ENCODE measurements around the gene SLC46A2. TPM values are rescaled to one million over a fixed set of nuclear protein-coding genes. Genes with fewer than 3 reads are reported as not detected.

Gene SLC46A2
- total and polyA plus RNA-seq, 8 donors, result 0.26 to 13.0 (median 1.1) TPM

DNA sequence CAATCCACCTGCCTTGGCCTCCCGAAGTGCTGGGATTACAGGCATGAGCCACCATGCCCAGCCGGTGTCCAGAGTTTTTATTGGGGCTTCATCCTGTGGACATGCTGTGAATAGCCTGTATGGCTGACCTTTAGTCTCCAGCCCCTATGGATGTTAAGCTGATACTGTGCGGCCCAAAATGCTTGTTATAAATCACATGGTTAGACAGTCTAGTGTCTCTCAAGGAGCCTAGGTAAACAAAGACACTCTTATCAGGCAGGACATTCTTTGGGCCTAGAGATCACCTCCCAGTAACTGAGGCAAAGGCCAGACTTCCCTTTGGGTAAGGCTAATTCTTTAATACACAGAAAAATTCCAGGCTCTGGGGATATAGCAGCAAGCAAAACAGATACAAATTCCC is 22.0 kb upstream of the SLC46A2 start:
- no peaks in the 10 kb centered on the region for H3K9me3 ChIP-seq
- no peaks in the 10 kb centered on the region for H3K4me1 ChIP-seq
- no peaks in the 10 kb centered on the region for H3K36me3 ChIP-seq
- intact Hi-C loops (cut with DNase I), result no loop called here
- ATAC-seq, result peak; percentile 54
- no peak overlapping the region for H3K27ac ChIP-seq
- H3K27me3 ChIP-seq, result no peaks in the 10 kb centered on the region
- no peak for TF ChIP-seq CTCF (IDR thresholded peaks at IDR 0.05)
- DNase-seq, result no peak
- no peak overlapping the region for H3K4me3 ChIP-seq

DNA sequence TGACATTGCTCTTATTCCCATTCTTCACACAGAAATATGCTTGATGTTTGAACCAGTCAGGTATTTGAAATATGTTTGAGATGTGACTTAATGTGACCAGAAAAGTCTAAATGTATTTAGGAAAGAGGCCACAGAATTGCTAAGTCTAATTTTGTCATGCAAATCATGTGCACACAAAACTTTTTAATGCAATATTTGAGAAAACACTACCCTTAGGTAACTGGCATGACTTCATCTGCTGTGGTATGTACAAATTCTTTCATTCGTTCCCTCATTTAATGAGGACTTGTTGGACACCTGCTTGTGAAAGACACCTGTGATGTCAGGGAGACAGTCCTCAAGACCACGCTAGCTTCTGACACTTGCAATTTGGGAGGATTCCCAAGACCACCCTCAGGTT is 21.1 kb upstream of the SLC46A2 start:
- Histone ChIP-seq H3K27me3 (no peaks in the 10 kb centered on the region), H3K36me3 (no peaks in the 10 kb centered on the region), H3K9me3 (no peaks in the 10 kb centered on the region), H3K4me3 (no peak overlapping the region), H3K4me1 (no peaks in the 10 kb centered on the region), H3K27ac (no peak overlapping the region)
- no peak for DNase-seq
- no peak for TF ChIP-seq CTCF (IDR thresholded peaks at IDR 0.05)
- intact Hi-C loops (cut with DNase I), result no loop called here
- ATAC-seq, result no peak

DNA sequence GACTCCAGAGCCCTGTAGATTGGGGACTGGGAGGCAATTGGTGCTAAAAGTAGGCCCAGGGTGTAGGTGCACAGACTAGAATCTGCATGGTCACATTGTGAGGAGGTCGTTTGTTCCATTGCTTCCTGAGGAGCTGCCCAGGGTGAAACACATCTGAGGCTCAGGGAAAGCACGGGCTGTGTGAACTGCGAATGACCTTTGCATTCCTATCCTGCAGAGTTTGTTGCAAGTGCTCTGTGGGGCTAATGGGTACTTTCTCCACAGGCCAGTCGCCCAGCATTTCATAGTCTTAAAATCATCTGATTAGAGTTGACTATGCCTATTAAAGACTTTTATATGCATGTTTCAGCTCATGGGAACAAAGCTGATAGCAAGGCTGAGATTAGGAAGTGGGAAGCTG is 14.4 kb upstream of the SLC46A2 start:
- ATAC-seq (no peak), DNase-seq (no peak)
- intact Hi-C loops (cut with DNase I), result loop anchor here in 1 of 2 donors (10.0 kb wide), 1 partner anchor 60 kb away; no protein-coding TSS in a partner anchor
- Histone ChIP-seq H3K4me1 (no peaks in the 10 kb centered on the region), H3K36me3 (no peaks in the 10 kb centered on the region), H3K27ac (no peak overlapping the region), H3K4me3 (no peak overlapping the region), H3K9me3 (no peaks in the 10 kb centered on the region), H3K27me3 (no peaks in the 10 kb centered on the region)
- no peak for TF ChIP-seq CTCF (IDR thresholded peaks at IDR 0.05)

GRCh38 chr9:112900901-112901300 is 10.2 kb upstream of the SLC46A2 start:
- no peaks in the 10 kb centered on the region for H3K27me3 ChIP-seq
- no peak overlapping the region for H3K27ac ChIP-seq
- no peak for ATAC-seq
- TF ChIP-seq CTCF (IDR thresholded peaks at IDR 0.05), result no peak
- H3K9me3 ChIP-seq, result no peaks in the 10 kb centered on the region
- no peak for DNase-seq
- intact Hi-C loops (cut with DNase I), result loop anchor here in 1 of 2 donors (10.0 kb wide), 1 partner anchor 56 kb away; no protein-coding TSS in a partner anchor
- H3K36me3 ChIP-seq, result no peaks in the 10 kb centered on the region
- H3K4me3 ChIP-seq, result no peak overlapping the region
- H3K4me1 ChIP-seq, result no peaks in the 10 kb centered on the region

DNA sequence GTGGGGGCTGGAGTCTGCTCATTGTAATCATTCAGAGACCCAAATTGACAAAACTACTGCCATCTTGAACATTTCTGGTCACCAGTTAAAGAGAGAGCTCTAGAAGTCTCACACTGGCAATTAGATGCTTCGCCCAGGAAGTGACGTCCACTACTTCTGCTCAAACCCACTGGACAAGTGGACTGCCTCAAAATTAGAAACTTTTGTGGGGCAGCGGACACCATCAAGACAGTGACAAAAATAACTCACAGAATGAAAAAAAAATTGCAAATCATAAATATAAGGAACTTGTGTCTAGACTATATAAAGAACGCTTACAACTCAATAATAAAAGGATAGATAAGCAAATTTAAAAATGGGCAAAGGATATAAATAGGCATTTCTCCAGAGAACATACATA is 9.8 kb upstream of the SLC46A2 start:
- H3K36me3 ChIP-seq, result no peaks in the 10 kb centered on the region
- H3K27ac ChIP-seq, result no peak overlapping the region
- H3K4me3 ChIP-seq, result no peak overlapping the region
- no peaks in the 10 kb centered on the region for H3K4me1 ChIP-seq
- no peaks in the 10 kb centered on the region for H3K27me3 ChIP-seq
- no peaks in the 10 kb centered on the region for H3K9me3 ChIP-seq
- DNase-seq, result no peak
- ATAC-seq, result no peak
- TF ChIP-seq CTCF (IDR thresholded peaks at IDR 0.05), result no peak
- intact Hi-C loops (cut with DNase I), result loop anchor here in 1 of 2 donors (10.0 kb wide), 1 partner anchor 56 kb away; no protein-coding TSS in a partner anchor

Data from left lung (tissue), 10 donors.